HG03342 (cell line): ENCODE data around the gene NEU4.
"Not testable (repeated sequence)": the region's sequence is repeated elsewhere in the genome, so short reads cannot be mapped to it uniquely, and the experiment has no call there.

Experiments used
- ATAC-seq: cut with Tn5 transposase; IDR thresholded peaks from one replicate; pipeline ENCODE4 v1.9.1; 2021; ENCODE audit warnings: mild to moderate bottlenecking, moderate library complexity; ENCODE audit not compliant: unreplicated experiment

NEU4 gene

DNA sequence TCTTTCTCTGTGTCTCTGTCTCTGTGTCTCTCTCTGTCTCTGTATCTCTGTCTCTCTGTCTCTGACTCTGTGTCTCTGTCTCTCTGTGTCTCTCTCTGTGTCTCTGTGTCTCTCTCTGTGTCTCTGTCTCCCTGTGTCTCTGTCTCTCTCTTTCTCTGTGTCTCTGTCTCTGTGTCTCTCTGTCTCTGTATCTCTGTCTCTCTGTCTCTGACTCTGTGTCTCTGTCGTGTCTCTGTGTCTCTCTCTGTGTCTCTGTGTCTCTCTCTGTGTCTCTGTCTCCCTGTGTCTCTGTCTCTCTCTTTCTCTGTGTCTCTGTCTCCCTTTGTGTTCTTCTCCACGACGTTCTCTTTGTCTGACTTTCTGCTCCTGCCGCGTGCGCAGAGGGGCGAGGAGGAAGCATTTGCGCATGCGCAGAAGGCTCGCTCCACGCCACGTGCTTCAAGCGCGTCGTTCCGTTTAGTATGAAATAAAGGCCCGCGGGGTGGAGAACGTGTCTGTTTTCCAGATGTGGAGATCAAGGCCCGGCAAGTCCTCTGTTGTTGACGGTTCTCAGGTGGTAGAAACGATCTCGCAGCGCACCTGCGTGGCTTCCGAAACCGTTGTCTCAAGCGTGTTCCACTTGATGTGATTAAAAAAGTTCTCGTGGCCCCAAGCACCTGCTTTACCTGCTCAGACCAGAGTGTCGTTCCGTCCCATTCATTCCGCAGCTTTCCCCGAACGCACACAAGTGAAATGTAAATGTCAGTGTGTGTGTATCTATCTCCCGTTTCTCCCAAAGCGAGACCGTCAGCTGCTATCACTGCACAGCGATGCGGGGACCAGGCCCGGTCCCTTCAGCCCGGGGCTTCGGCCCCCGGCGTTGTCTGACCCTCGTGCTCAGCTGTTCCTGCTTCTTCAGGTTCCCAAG is 14.8 kb downstream of the NEU4 start:
- not testable (repeated sequence) for ATAC-seq

DNA sequence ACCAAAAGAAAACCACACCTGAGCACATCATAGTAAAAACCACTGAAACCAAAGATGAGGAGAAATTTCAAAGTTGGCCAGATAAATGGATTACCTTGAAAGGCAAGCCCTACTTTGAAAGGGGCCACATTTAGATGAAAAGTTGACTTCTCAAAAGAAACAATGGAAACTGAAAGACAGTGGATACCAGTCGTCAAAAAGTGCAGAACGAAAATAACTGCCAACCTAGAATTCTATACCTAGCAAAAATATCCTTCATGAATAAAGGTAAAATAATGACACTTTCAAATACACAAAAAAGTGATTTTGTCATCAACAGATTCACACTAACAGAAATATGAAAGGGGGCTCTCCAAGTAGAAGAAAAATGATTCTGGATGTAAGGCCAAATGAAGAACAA is 18.4 kb downstream of the NEU4 start:
- no peak for ATAC-seq

DNA sequence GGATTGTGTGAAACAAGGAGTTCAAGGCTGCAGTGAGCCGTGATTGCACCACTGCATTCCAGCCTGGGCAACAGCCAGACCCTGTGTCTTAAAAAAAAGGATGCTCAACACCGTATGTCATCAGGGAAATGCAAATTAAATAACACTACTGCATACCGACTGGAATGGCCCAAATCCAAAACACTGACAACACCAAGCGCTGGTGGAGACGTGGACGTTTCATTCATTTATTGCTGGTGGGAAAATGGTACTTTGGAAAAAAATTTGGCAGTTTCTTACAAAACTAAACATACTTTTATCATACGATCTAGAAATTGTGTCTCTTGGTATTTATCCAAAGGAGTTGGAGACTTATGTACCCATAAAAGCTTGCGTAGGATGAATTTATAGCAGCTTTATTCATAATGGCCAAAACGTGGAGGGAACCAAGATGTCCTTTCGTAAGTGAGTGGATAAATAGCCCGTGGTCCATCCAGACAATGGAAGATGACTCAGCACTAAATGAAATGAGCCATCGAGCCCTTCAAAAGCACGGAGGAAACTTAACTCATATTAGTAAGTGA is 24.2 kb downstream of the NEU4 start:
- no peak for ATAC-seq

DNA sequence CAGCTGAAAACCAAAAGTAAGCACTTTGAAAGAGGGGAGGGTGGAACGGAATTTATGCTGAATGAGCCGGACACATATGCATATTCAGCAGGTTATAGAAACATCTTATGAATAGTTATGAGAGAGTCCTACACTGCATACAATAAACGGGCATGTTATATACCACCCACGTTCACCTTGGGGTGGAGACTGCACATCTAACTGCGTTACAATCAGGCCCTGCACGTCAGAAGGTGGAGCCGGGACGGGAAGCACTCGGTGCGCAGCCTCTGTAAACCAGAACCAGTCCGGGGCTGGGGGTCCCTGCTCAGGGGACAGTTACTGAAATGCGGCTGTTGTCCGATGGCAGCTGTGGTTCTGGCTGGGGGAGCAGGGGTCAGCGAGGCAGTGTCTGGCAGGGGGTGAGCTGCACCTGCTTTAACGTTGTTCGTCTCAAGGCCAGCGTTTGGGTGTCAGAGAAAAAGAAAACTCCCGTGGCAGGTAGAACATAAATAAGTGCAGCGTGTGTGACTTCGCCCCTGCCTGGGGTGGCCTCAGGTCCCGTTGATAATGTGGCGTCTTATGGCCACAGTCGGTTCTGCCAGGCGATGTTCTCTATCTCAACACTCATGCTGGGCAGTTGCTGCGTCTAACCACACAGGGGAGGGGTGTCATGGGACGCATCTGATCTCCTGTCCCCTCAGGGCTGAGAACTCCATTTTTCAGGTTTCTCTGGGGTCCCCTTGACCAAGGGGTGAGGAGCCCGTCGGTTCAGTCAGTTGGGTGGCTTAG is 24.9 kb downstream of the NEU4 start:
- ATAC-seq = not testable (repeated sequence)

DNA sequence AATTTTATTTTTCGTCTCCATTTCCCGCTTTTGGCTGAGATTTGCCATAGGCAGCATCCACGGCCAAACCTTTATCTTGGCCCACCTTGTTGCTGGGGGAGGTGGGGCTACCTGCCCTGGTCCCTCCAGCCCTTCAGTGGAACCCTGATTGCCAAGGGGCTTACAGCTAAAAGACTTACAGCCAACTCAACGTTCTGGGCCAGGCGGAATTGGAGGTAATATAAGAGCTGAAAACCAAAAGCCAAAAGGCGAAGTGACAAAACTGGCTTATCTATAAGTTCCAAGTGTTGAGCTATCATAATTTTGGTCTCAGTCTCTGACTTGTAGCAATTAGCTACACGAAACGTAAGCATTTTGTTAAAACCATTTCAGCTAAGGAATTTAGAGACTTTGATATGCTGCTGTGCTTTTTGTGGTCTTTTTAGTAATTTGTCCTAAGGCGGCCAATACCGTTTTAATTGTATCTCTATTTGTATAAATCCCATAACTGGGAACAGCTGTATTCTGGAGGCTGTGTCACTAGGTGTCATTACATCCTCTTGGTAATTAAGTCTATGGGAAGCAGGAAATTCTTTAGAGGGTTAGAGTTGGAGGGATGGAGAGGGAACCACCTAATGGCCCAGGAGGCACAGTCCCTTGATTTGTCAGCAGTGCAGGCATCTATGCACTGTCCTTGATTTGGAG is 25.7 kb downstream of the NEU4 start:
- no peak for ATAC-seq

DNA sequence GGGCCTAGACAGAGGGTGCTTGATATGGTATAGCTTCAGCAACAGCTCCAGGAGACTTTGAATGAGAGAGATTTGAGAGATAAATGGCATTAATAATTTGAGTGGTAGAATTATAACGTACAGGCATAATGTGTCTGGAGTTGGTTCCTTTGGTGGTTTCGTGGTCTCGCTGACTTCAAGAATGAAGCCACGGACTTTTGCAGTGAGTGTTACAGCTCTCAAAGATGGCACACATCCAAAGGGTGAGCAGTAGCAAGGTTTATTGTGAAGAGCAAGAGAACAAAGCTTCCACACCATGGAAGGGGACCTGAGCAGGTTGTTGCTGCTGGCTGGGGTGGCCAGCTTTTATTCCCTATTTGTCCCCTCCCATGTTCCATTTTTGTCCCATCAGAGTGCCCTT is 26.6 kb downstream of the NEU4 start:
- no peak for ATAC-seq

DNA sequence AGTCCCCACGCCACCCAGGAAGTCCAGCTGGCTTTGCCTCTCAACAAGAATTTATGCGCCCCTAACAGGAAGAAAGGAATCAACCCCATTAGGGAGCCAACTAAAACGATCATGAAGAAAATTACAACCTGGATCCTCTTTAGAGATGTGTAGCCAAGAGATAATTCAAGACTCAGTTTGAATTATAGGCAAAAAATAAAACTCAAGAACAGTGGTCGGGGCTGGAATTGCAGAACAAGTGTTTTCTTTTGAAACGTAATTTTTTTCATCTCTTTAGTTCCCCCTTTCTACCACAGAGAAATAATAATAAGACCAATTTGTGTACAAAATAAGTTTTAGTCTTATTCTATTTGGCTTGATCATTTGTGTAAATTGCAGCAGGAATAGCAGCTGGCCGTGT is 27.3 kb downstream of the NEU4 start:
- no peak for ATAC-seq

DNA sequence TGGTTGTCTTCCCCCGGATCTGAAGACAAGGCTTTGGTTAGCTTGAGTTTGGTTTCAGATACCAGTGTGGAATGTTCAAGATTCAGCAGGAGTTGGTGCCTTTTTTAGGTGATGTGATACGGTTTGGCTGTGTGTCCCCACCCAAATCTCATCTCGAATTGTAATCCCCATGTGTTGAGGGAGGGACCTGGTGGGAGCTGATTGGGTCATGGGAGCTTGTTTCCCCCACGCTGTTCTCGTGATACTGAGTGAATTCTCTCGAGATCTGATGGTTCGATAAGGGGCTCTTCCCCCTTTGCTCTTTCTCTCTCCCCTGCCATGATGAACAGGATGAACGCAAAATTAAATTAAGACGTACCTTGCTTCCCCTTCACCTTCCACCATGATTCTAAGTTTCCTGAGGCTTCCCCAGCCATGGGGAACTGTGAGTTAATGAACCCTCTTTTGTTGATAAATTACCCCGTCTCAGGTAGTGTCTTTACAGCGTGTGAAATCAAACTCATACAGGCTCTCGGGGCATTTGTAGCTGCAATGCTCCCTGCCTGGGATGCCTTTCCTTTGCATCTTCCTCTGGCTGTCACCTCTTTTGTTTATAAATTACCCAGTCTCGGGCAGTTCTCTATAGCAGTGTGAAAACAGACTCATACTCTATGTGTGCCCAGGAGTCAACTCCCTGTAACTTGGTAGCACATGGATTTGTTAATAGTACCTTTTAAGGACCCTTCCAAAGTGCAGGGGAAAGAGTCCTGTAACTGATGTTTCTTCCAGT is 28.4 kb downstream of the NEU4 start:
- ATAC-seq = no peak

DNA sequence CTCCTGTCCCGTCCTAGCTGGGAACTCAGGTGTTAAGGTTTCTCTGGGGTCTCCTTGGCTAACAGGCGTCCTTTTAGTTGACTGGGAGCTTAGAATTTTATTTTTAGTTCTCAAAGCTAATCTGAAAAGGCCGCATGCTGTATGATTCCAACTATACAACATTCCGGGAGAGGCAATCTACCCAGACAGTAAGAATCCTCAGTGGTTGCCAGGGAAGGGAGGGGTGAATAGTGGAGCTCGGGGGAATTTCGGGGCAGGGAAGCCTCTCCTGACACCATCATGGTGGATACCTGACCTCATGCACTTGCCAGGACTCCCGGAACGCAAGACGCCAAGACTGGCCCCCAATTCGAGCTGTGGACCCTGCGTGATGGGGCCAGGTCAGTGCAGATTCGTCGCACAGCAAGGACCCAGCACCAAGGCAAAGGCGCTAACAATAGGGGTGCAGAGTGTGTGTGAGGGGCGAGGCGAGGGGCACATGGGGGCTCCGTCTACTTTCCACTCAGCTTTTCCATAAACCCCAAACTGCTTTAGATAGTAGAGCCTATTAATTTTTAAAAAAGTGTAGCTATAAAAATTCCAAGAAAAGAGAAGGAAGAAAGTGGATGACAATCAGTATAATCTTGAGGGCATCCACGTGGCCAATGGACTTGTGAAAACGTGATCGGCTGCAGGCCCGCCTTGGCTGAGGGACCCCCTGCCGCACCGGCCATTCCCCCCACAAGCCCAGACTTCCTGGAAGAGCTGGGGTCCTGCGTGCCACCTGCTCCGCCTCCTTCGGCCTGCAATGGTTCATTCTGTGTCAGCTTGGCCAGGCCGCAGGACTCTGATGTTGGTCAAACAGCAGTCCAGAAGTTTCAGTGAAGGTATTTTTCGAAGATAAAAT is 32.4 kb downstream of the NEU4 start:
- ATAC-seq = no peak

DNA sequence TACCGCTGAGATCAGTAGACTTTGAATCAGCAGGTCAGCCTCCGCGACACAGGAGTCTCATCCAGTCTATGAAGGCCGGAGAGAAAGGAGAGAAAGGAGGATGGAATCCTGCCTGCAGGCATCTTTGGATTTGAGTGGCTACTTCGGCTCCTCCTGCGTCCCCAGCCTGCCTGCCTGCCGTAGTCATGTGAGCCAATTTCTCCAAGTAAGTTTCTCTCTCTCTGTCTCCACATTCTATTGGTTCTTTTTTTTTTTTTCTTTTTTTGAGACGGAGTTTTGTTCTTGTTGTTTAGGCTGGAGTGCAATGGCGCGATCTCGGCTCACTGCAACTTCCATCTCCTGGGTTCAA is 33.0 kb downstream of the NEU4 start:
- no peak for ATAC-seq

DNA sequence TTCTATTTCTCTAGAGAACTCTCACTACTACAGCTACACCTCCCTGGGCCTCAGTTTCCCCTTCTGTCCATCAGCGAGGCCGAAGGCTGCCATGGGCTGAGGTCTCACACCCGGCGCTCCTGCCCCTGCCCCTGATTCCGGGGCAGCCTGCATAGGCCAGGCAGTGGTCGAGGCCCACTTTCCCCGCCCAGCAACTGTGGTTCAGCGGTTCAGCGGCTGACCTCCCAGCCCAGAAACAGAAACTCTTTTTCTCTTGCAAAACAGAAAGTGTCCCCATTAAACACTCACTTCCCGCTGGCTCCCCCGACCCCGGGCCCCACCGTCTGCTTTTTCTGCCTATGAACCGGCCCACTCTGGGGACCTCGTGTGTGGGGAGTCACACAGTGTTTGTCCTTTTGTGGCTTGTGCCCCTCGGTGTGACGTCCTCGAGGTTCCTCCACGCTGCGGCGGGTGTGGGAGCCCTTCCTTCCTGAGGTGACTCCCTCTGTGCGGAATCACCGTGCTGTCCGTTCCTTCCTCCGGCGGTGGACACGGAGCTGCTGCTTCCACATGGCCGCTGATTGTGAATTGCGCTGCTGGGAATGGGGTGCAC is 33.7 kb downstream of the NEU4 start:
- ATAC-seq = no peak

DNA sequence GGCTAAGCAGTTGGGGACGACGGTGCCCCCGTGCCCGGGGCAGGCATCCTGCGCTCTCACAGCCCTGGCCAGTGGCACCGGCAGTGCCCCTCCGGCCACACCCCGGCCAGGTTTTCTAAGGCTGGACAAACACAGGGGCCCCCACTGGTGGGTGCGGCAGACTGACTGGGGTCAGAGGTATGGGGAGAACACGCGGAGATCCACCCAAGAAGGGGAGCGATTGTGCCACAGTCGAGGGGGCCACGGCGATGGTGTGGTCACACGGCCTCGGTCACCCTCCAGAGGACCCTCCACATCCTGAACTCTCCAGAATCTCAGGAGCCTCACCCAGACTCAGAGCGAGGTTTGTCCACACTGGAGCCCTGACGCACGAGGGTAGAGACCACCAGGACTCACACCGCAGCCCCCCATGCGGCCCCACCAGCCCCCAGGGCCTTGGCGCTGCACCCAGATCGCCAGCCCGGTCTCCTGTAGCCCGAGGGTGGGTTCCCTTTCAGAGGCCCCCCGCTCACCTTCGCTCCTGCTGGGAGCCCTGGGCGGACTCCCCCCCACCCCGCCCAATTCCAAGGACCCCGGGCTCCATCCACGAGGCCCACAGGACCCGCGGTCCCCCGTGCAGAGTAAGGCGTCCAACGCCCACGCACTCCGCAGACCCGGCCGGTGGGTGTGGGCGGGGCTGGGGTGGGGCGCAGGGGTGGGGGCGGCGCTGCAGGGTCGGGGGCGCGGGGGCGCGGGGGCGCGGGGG is 34.5 kb downstream of the NEU4 start:
- ATAC-seq = peak; percentile 6

DNA sequence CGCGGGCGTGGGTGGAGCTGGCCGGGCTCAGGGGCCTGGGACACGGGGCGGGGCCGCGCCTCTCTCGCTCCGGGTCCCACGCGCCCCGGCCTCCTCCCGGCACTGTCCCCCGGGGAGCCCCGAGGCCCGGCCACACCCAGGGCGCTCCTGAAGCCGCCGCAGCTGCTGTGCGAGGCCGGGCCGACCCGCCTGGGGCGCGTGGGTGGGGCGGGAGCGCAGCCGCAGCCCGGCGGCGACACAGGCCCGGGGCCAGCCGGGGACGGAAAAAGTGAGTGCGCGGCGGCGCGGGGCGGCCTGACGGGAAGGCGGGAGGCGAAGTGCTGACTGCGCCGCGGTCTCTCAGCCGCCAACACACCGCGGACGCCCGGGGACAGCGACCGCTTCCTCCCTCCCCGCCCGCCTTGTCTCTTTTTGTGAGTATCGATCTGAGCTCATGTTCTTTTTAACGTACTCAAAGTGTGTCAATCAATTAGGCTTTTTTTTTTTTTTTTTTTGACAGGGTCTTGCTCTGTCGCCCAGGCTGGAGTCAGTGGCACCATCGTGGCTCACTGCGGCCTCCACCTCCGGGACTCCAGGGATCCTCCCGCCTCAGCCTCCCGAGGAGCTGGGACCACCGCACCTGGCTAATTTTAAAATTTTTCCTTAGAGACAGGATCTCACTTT is 35.2 kb downstream of the NEU4 start:
- peak; percentile 72 for ATAC-seq

DNA sequence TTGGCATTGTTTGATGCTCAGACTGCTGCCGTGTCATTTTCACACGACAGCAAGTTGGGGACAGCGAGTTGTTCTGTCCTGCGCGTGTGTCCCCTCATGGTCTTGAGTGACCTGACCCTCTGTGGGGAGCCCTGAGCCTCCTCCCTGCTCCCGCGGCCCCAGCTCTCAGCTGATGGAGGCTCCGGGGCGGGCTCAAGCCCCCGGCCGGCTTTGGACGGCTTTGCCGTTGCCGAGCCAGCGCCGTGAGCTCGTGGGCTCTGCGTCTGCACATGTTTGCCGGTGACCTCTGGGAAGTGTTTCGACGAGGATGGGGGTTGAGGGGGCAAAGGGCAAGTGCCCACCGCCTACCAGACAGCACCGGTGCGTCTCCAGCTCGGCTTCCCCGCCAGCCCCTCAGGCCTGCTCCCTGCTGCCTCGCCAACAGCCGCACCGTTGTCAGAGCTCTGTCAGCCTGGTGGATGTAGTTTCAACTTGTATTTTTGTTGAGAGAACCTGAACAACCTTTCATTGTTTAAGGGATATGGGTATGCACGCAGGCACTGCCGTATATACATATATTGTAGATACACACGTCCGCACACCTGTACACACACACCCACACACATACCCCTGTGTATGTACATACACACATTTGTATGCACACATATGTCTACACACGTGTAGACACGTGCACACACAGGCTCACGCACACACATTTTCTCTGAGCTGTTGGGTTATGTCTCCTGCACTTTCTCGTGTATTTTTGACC is 36.0 kb downstream of the NEU4 start:
- ATAC-seq = no peak

DNA sequence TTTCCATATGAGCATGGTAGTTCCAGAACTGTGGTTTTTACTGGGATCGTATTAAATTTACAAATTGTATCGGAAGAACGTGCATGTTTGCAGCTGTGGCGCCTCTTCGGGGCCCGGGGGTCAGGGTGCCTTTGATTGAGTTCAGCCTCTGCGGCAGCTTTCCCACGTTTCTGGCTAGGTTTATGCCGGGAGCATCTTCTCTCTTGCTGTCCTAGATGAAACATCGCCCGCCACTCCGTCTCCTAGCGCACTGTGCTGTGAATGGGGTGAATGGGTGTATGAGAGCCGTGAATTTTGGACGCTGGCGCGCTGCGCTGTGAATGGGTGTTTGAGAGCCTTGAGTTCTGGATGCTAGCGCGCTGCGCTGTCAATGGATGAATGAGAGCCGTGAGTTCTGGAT is 37.4 kb downstream of the NEU4 start:
- no peak for ATAC-seq

DNA sequence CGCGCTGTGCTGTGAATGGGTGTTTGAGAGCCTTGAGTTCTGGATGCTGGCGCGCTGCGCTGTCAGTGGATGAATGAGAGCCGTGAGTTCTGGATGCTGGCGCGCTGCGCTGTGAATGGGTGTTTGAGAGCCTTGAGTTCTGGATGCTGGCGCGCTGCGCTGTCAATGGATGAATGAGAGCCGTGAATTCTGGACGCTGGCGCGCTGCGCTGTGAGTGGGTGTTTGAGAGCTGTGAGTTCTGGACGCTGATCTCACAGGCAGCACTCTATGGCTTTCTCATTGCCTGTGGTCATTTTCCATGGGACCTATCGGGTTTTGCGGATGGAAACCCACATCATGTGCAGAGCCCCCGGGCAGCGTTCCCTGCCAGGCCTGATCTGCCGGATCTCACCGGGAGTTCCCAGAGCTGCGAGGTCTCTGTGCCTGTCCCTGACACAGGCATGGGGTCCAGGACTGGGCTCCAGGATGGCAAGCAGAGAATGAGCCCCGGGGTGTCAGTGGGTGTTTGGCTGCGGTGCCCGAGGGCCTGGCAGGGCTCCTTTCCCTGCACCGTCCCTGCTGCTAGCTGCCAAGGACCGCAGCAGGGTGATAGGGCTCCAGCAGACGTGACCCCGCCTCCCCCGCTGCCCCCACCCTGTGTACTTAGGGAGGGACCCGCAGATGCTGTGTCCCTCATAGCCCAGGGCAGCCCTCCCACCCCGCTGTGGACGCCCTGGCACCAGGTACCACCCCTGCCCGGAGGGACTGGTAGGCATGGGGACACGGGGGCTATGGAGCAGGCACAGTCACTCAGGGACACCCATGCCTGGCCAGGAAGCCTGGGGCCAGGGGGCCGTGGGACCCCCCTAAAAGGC is 40.0 kb downstream of the NEU4 start:
- ATAC-seq = no peak
